ENCODE measurements around the gene PIK3IP1.
"Not testable (repeated sequence)": the region's sequence is repeated elsewhere in the genome, so short reads cannot be mapped to it uniquely, and the experiment has no call there.

Gene PIK3IP1

GRCh38 chr22:31246687-31247086 lies 45.6 kb downstream of the PIK3IP1 start:
- H3K4me1 ChIP-seq (ENCODE audit: control insufficient read depth, insufficient read depth, low read length): peaks cover 33% of the 10 kb centered on the region
- no peak overlapping the region for H3K9ac ChIP-seq (ENCODE audit: low read length in 2 of 2)
- no peak overlapping the region for H3K4me3 ChIP-seq (ENCODE audit: low read length in 2 of 2)
- H3K27me3 ChIP-seq (ENCODE audit: control insufficient read depth in 1 of 2, insufficient read depth in 2 of 2, low read length in 2 of 2): no peaks in the 10 kb centered on the region
- H3K36me3 ChIP-seq (ENCODE audit: control insufficient read depth in 2 of 2, insufficient read depth in 2 of 2, low read length in 2 of 2): no peaks in the 10 kb centered on the region
- no peaks in the 10 kb centered on the region for H3K9me3 ChIP-seq (ENCODE audit: control insufficient read depth in 2 of 2, low read length in 2 of 2)
- no peak overlapping the region for H3K27ac ChIP-seq (ENCODE audit: low read length)

GRCh38 chr22:31245998-31246397 lies 46.3 kb downstream of the PIK3IP1 start:
- not testable (repeated sequence) for H3K27me3 ChIP-seq (ENCODE audit: control insufficient read depth in 1 of 2, insufficient read depth in 2 of 2, low read length in 2 of 2); H3K27ac ChIP-seq (ENCODE audit: low read length); H3K9ac ChIP-seq (ENCODE audit: low read length in 2 of 2); H3K36me3 ChIP-seq (ENCODE audit: control insufficient read depth in 2 of 2, insufficient read depth in 2 of 2, low read length in 2 of 2); H3K4me3 ChIP-seq (ENCODE audit: low read length in 2 of 2); H3K9me3 ChIP-seq (ENCODE audit: control insufficient read depth in 2 of 2, low read length in 2 of 2)
- peaks cover 33% of the 10 kb centered on the region for H3K4me1 ChIP-seq (ENCODE audit: control insufficient read depth, insufficient read depth, low read length)

- no peak overlapping the region for H3K9ac ChIP-seq (ENCODE audit: low read length in 2 of 2)
- H3K27me3 ChIP-seq (ENCODE audit: control insufficient read depth in 1 of 2, insufficient read depth in 2 of 2, low read length in 2 of 2): no peaks in the 10 kb centered on the region
- H3K27ac ChIP-seq (ENCODE audit: low read length): no peak overlapping the region
- H3K36me3 ChIP-seq (ENCODE audit: control insufficient read depth in 2 of 2, insufficient read depth in 2 of 2, low read length in 2 of 2): no peaks in the 10 kb centered on the region
- H3K4me1 ChIP-seq (ENCODE audit: control insufficient read depth, insufficient read depth, low read length): peaks cover 30% of the 10 kb centered on the region
- no peak overlapping the region for H3K4me3 ChIP-seq (ENCODE audit: low read length in 2 of 2)
- H3K9me3 ChIP-seq (ENCODE audit: control insufficient read depth in 2 of 2, low read length in 2 of 2): no peaks in the 10 kb centered on the region
Measured at GRCh38 chr22:31244943-31245451, 47.3 kb downstream of the PIK3IP1 start.

- H3K4me3 ChIP-seq (ENCODE audit: low read length in 2 of 2): no peak overlapping the region
- H3K4me1 ChIP-seq (ENCODE audit: control insufficient read depth, insufficient read depth, low read length): peaks cover 25% of the 10 kb centered on the region
- no peak overlapping the region for H3K27ac ChIP-seq (ENCODE audit: low read length)
- peaks cover 0 to 2% of the 10 kb centered on the region in 2 donors for H3K36me3 ChIP-seq (ENCODE audit: control insufficient read depth in 2 of 2, insufficient read depth in 2 of 2, low read length in 2 of 2)
- H3K9me3 ChIP-seq (ENCODE audit: control insufficient read depth in 2 of 2, low read length in 2 of 2): no peaks in the 10 kb centered on the region
- no peak overlapping the region for H3K9ac ChIP-seq (ENCODE audit: low read length in 2 of 2)
- H3K27me3 ChIP-seq (ENCODE audit: control insufficient read depth in 1 of 2, insufficient read depth in 2 of 2, low read length in 2 of 2): no peaks in the 10 kb centered on the region
Measured at GRCh38 chr22:31244046-31244942, 48.0 kb downstream of the PIK3IP1 start.

GRCh38 chr22:31243339-31244045 lies 48.8 kb downstream of the PIK3IP1 start:
- no peak overlapping the region for H3K27ac ChIP-seq (ENCODE audit: low read length)
- H3K36me3 ChIP-seq (ENCODE audit: control insufficient read depth in 2 of 2, insufficient read depth in 2 of 2, low read length in 2 of 2): peaks cover 0 to 2% of the 10 kb centered on the region in 2 donors
- peaks cover 18% of the 10 kb centered on the region for H3K4me1 ChIP-seq (ENCODE audit: control insufficient read depth, insufficient read depth, low read length)
- no peak overlapping the region for H3K4me3 ChIP-seq (ENCODE audit: low read length in 2 of 2)
- H3K9ac ChIP-seq (ENCODE audit: low read length in 2 of 2): no peak overlapping the region
- H3K9me3 ChIP-seq (ENCODE audit: control insufficient read depth in 2 of 2, low read length in 2 of 2): no peaks in the 10 kb centered on the region
- no peaks in the 10 kb centered on the region for H3K27me3 ChIP-seq (ENCODE audit: control insufficient read depth in 1 of 2, insufficient read depth in 2 of 2, low read length in 2 of 2)

GRCh38 chr22:31241936-31242335 lies 50.4 kb downstream of the PIK3IP1 start:
- Histone ChIP-seq H3K9ac (ENCODE audit: low read length in 2 of 2) (no peak overlapping the region), H3K9me3 (ENCODE audit: control insufficient read depth in 2 of 2, low read length in 2 of 2) (no peaks in the 10 kb centered on the region), H3K27me3 (ENCODE audit: control insufficient read depth in 1 of 2, insufficient read depth in 2 of 2, low read length in 2 of 2) (no peaks in the 10 kb centered on the region), H3K4me3 (ENCODE audit: low read length in 2 of 2) (no peak overlapping the region), H3K36me3 (ENCODE audit: control insufficient read depth in 2 of 2, insufficient read depth in 2 of 2, low read length in 2 of 2) (peaks cover 0 to 2% of the 10 kb centered on the region in 2 donors), H3K27ac (ENCODE audit: low read length) (no peak overlapping the region), H3K4me1 (ENCODE audit: control insufficient read depth, insufficient read depth, low read length) (peaks cover 10% of the 10 kb centered on the region)

- Histone ChIP-seq H3K9ac (ENCODE audit: low read length in 2 of 2) (no peak overlapping the region), H3K4me3 (ENCODE audit: low read length in 2 of 2) (no peak overlapping the region), H3K4me1 (ENCODE audit: control insufficient read depth, insufficient read depth, low read length) (peaks cover 10% of the 10 kb centered on the region), H3K27me3 (ENCODE audit: control insufficient read depth in 1 of 2, insufficient read depth in 2 of 2, low read length in 2 of 2) (no peaks in the 10 kb centered on the region), H3K36me3 (ENCODE audit: control insufficient read depth in 2 of 2, insufficient read depth in 2 of 2, low read length in 2 of 2) (peaks cover 0 to 2% of the 10 kb centered on the region in 2 donors), H3K9me3 (ENCODE audit: control insufficient read depth in 2 of 2, low read length in 2 of 2) (no peaks in the 10 kb centered on the region), H3K27ac (ENCODE audit: low read length) (no peak overlapping the region)
Measured at GRCh38 chr22:31241200-31241599, 51.1 kb downstream of the PIK3IP1 start.

GRCh38 chr22:31239771-31240370 lies 52.4 kb downstream of the PIK3IP1 start:
- H3K9me3 ChIP-seq (ENCODE audit: control insufficient read depth in 2 of 2, low read length in 2 of 2): no peaks in the 10 kb centered on the region
- no peak overlapping the region for H3K4me3 ChIP-seq (ENCODE audit: low read length in 2 of 2)
- no peak overlapping the region for H3K27ac ChIP-seq (ENCODE audit: low read length)
- H3K9ac ChIP-seq (ENCODE audit: low read length in 2 of 2): no peak overlapping the region
- H3K27me3 ChIP-seq (ENCODE audit: control insufficient read depth in 1 of 2, insufficient read depth in 2 of 2, low read length in 2 of 2): no peaks in the 10 kb centered on the region
- H3K4me1 ChIP-seq (ENCODE audit: control insufficient read depth, insufficient read depth, low read length): peaks cover 10% of the 10 kb centered on the region
- H3K36me3 ChIP-seq (ENCODE audit: control insufficient read depth in 2 of 2, insufficient read depth in 2 of 2, low read length in 2 of 2): peaks cover 0 to 2% of the 10 kb centered on the region in 2 donors

GRCh38 chr22:31238057-31238456 lies 54.2 kb downstream of the PIK3IP1 start:
- Histone ChIP-seq H3K27me3 (ENCODE audit: control insufficient read depth in 1 of 2, insufficient read depth in 2 of 2, low read length in 2 of 2) (no peaks in the 10 kb centered on the region), H3K36me3 (ENCODE audit: control insufficient read depth in 2 of 2, insufficient read depth in 2 of 2, low read length in 2 of 2) (peaks cover 0 to 2% of the 10 kb centered on the region in 2 donors), H3K4me1 (ENCODE audit: control insufficient read depth, insufficient read depth, low read length) (no peaks in the 10 kb centered on the region), H3K9ac (ENCODE audit: low read length in 2 of 2) (no peak overlapping the region), H3K9me3 (ENCODE audit: control insufficient read depth in 2 of 2, low read length in 2 of 2) (no peaks in the 10 kb centered on the region), H3K4me3 (ENCODE audit: low read length in 2 of 2) (no peak overlapping the region), H3K27ac (ENCODE audit: low read length) (no peak overlapping the region)

- H3K9me3 ChIP-seq (ENCODE audit: control insufficient read depth in 2 of 2, low read length in 2 of 2); H3K4me1 ChIP-seq (ENCODE audit: control insufficient read depth, insufficient read depth, low read length); H3K27ac ChIP-seq (ENCODE audit: low read length); H3K9ac ChIP-seq (ENCODE audit: low read length in 2 of 2); H3K4me3 ChIP-seq (ENCODE audit: low read length in 2 of 2); H3K27me3 ChIP-seq (ENCODE audit: control insufficient read depth in 1 of 2, insufficient read depth in 2 of 2, low read length in 2 of 2); H3K36me3 ChIP-seq (ENCODE audit: control insufficient read depth in 2 of 2, insufficient read depth in 2 of 2, low read length in 2 of 2): not testable (repeated sequence)
Measured at GRCh38 chr22:31236044-31236443, 56.2 kb downstream of the PIK3IP1 start.

All from stomach smooth muscle (tissue), 2 donors.